H1 (cell line): ENCODE results near the gene TRHDE. TPM values are rescaled to one million over a fixed set of nuclear protein-coding genes. Genes with fewer than 3 reads are reported as not detected.
"Not testable (repeated sequence)": the region's sequence is repeated elsewhere in the genome, so short reads cannot be mapped to it uniquely, and the experiment has no call there.

Experiments used
- CTCF ChIA-PET: fragments of 300-600 bp; sonication (Branson Sonifier 250); formaldehyde crosslinking; loops from one replicate; lab custom pipeline; 2021; ENCODE audit not compliant: partially characterized antibody; lab: Charles Lee
- POLR2A ChIA-PET: fragments of 300-600 bp; sonication (Branson Sonifier 250); formaldehyde crosslinking; loops from one replicate; lab custom pipeline; 2021; ENCODE audit warnings: inconsistent platforms; ENCODE audit not compliant: partially characterized antibody; lab: Charles Lee
- DNase-seq, 2 experiments: peaks; one replicate each; pipeline versions ENCODE4 v3.0.0 to v3.0.0-alpha.2; 2010 to 2022; ENCODE audit warnings: low spot score in 2 of 2, low read depth in 1 of 2, mixed read lengths in 1 of 2
- FAIRE-seq: peaks from 2 replicates; lab custom pipeline; 2011; peaks lifted over from hg19 to GRCh38; lab: Jason Lieb, UNC
- H2AFZ ChIP-seq: 2 replicates; pipeline ENCODE4 v1.8.1; 2012; ENCODE audit warnings: low read length, inconsistent platforms
- H2AK5ac ChIP-seq: 2 replicates; pipeline ENCODE4 v1.6.1; 2013; ENCODE audit warnings: low read depth, low read length
- H2BK120ac ChIP-seq: replicated peaks from 2 replicates; pipeline ENCODE3; 2013; ENCODE audit warnings: low read depth, low read length, inconsistent platforms
- H2BK12ac ChIP-seq: 2 replicates; pipeline ENCODE4 v1.6.1; 2013; ENCODE audit warnings: low read depth, low read length
- H2BK15ac ChIP-seq: 2 replicates; pipeline ENCODE4 v1.6.1; 2013; ENCODE audit warnings: low read length
- H2BK20ac ChIP-seq: 2 replicates; pipeline ENCODE4 v1.6.1; 2013; ENCODE audit warnings: low read length
- H2BK5ac ChIP-seq: 2 replicates; pipeline ENCODE4 v1.6.1; 2013; ENCODE audit warnings: low read depth, low read length
- H3K14ac ChIP-seq: 2 replicates; pipeline ENCODE4 v1.6.1; 2013; ENCODE audit warnings: inconsistent platforms; ENCODE audit not compliant: insufficient read length
- H3K18ac ChIP-seq: 2 replicates; pipeline ENCODE4 v1.6.1; 2013; ENCODE audit warnings: low read length; ENCODE audit errors: extremely low read depth
- H3K23ac ChIP-seq: 2 replicates; pipeline ENCODE4 v1.6.1; 2013; ENCODE audit warnings: inconsistent platforms; ENCODE audit not compliant: insufficient read length
- H3K23me2 ChIP-seq: 2 replicates; pipeline ENCODE4 v1.6.1; 2013; ENCODE audit warnings: low read depth, low read length
- H3K27ac ChIP-seq: 2 replicates; pipeline ENCODE4 v1.6.1; 2011; ENCODE audit warnings: low read depth, low read length, inconsistent platforms
- H3K27me3 ChIP-seq, 4 experiments: replicated peaks in 1 of 4; 1 replicate in 1 of 4; 2 replicates in 3 of 4; pipeline versions ENCODE4 v1.6.1 to v1.8.1; 2011 to 2013; ENCODE audit warnings: low read length in 3 of 4, mild to moderate bottlenecking in 3 of 4, inconsistent platforms in 2 of 4, mixed read lengths in 2 of 4, moderate library complexity in 1 of 4; ENCODE audit not compliant: control insufficient read depth in 3 of 4, insufficient read depth in 3 of 4; ENCODE audit errors: extremely low read depth in 1 of 4
- H3K36me3 ChIP-seq, 4 experiments: 2 replicates each; pipeline versions ENCODE4 v1.6.1 to v1.8.1; 2011 to 2013; ENCODE audit warnings: mild to moderate bottlenecking in 4 of 4, low read length in 3 of 4, moderate library complexity in 2 of 4, control low read depth in 1 of 4, inconsistent platforms in 1 of 4; ENCODE audit not compliant: insufficient read depth in 4 of 4, control insufficient read depth in 2 of 4
- H3K4ac ChIP-seq: replicated peaks from 2 replicates; pipeline ENCODE3; 2013; ENCODE audit warnings: low read length, low read depth, mixed read lengths, inconsistent platforms; ENCODE audit not compliant: insufficient read length
- H3K4me1 ChIP-seq, 4 experiments: replicated peaks in 1 of 4; 1 replicate in 1 of 4; 2 replicates in 3 of 4; pipeline versions ENCODE4 v1.6.1 to v1.8.1; 2011 to 2013; ENCODE audit warnings: low read length in 3 of 4, inconsistent platforms in 2 of 4, mixed read lengths in 1 of 4; ENCODE audit not compliant: insufficient read depth in 4 of 4, control insufficient read depth in 3 of 4
- H3K4me2 ChIP-seq, 2 experiments: 2 replicates each; pipeline versions ENCODE4 v1.6.1 to v1.8.1; 2011 to 2013; ENCODE audit warnings: low read depth in 2 of 2, low read length in 2 of 2, control low read depth in 1 of 2, inconsistent platforms in 1 of 2, mild to moderate bottlenecking in 1 of 2; ENCODE audit not compliant: insufficient read depth in 1 of 2
- H3K4me3 ChIP-seq, 4 experiments: fragments of 200-600, 300-600 bp in 1 of 4; sonication (generic), shearing (Covaris generic), sonication (Bioruptor Twin) in 1 of 4; 2 replicates each; pipeline versions ENCODE4 v1.5.1 to v1.8.1; 2011 to 2016; ENCODE audit warnings: low read length in 4 of 4, low read depth in 3 of 4, control low read depth in 2 of 4, inconsistent platforms in 2 of 4, mild to moderate bottlenecking in 2 of 4, mixed read lengths in 1 of 4, moderate library complexity in 1 of 4; ENCODE audit not compliant: insufficient read depth in 2 of 4; ENCODE audit errors: extremely low read depth in 1 of 4
- H3K56ac ChIP-seq: replicated peaks from 2 replicates; pipeline ENCODE3; 2013; ENCODE audit warnings: low read depth, mild to moderate bottlenecking, mixed read lengths, low read length, inconsistent platforms; ENCODE audit not compliant: insufficient read length
- H3K79me1 ChIP-seq: 2 replicates; pipeline ENCODE4 v1.6.1; 2013; ENCODE audit warnings: low read depth, low read length, control low read depth
- H3K79me2 ChIP-seq, 2 experiments: 2 replicates each; pipeline versions ENCODE4 v1.6.1 to v1.8.1; 2012 to 2013; ENCODE audit warnings: low read length in 2 of 2, mild to moderate bottlenecking in 2 of 2, inconsistent platforms in 1 of 2; ENCODE audit not compliant: insufficient read depth in 2 of 2, control insufficient read depth in 1 of 2
- H3K9ac ChIP-seq, 4 experiments: replicated peaks in 1 of 4; 1 replicate in 1 of 4; 2 replicates in 3 of 4; pipeline versions ENCODE4 v1.6.1 to v1.8.1; 2011 to 2013; ENCODE audit warnings: low read depth in 3 of 4, low read length in 3 of 4, control low read depth in 2 of 4, mild to moderate bottlenecking in 2 of 4, moderate library complexity in 2 of 4, inconsistent platforms in 1 of 4; ENCODE audit errors: extremely low read depth in 1 of 4
- H3K9me3 ChIP-seq, 2 experiments: 2 replicates each; pipeline versions ENCODE4 v1.6.1 to v1.8.1; 2012 to 2013; ENCODE audit warnings: mild to moderate bottlenecking in 2 of 2, moderate library complexity in 2 of 2, control low read depth in 1 of 2, inconsistent platforms in 1 of 2, low read depth in 1 of 2, low read length in 1 of 2, mixed read lengths in 1 of 2; ENCODE audit not compliant: insufficient read depth in 2 of 2
- H4K20me1 ChIP-seq, 2 experiments: replicated peaks in 1 of 2; 2 replicates each; pipeline versions ENCODE3 to v1.8.1; 2011 to 2013; ENCODE audit warnings: inconsistent platforms in 2 of 2, low read length in 2 of 2, mild to moderate bottlenecking in 1 of 2; ENCODE audit not compliant: insufficient read depth in 2 of 2, control insufficient read depth in 1 of 2
- H4K5ac ChIP-seq: 2 replicates; pipeline ENCODE4 v1.6.1; 2013; ENCODE audit warnings: low read length, low read depth, mixed read lengths, inconsistent platforms; ENCODE audit not compliant: insufficient read length
- H4K8ac ChIP-seq: 2 replicates; pipeline ENCODE4 v1.8.0; 2013; ENCODE audit warnings: mild to moderate bottlenecking, moderate library complexity, low read length, inconsistent platforms; ENCODE audit not compliant: insufficient read depth; ENCODE audit errors: extremely low read depth
- H4K91ac ChIP-seq: replicated peaks from 2 replicates; pipeline ENCODE3; 2013; ENCODE audit warnings: low read length, mixed read lengths, inconsistent platforms; ENCODE audit not compliant: insufficient read length
- WGBS, 2 experiments: shearing (Covaris generic) in 1 of 2; methylation state at CpG; one replicate each; pipeline versions ENCODE4 v1.1.6 to v1.1.7; 2013 to 2015; ENCODE audit warnings: low lambda C conversion rate in 2 of 2, mixed read lengths in 2 of 2, inconsistent platforms in 1 of 2, low coverage in 1 of 2, missing lambda C conversion rate in 1 of 2; ENCODE audit not compliant: insufficient replicate concordance in 2 of 2, insufficient coverage in 1 of 2, insufficient read length in 1 of 2; ENCODE audit errors: extremely low coverage in 1 of 2, missing lambda C conversion rate in 1 of 2; 5-methylcytosine and 5-hydroxymethylcytosine counted together
- polyA plus RNA-seq, 7 experiments: library from polyadenylated mRNA; depleted of rRNA in 3 of 7; stranded (reverse) in 5 of 7; unstranded in 2 of 7; fragments of >200 nt in 5 of 7; fragments of 200-250 nt in 2 of 7; gene quantifications; 1 replicate in 5 of 7; 2 replicates in 1 of 7; 4 replicates in 1 of 7; pipeline versions ENCODE4 v1.2.1 to v1.2.3, GENCODE V29; 2011 to 2013; ENCODE audit warnings: missing spikeins in 2 of 7, mixed read lengths in 2 of 7
- total RNA-seq: library from RNA; stranded (reverse); fragmentation: NEBNext Ultra II Directional; extraction: Animal tissue kit (Norgen Biotek cat#: 25700); gene quantifications from 2 replicates; pipeline ENCODE4 v1.2.1, GENCODE V29; 2021

TRHDE gene
- total and polyA plus RNA-seq, 2 of the 8 experiments (the other 6 are each of a cell fraction or from before 2014, with no cell fraction given) = 1.3 to 5.0 TPM

- CTCF ChIA-PET = interaction anchor here (1.1 to 1.2 kb wide), 3 partner anchors 14 to 1136 kb away, joined by 3 read pairs; no protein-coding TSS in a partner anchor
- H2BK20ac ChIP-seq, H3K4me1 ChIP-seq, H3K56ac ChIP-seq, FAIRE-seq, H3K14ac ChIP-seq, H2BK120ac ChIP-seq, H2BK12ac ChIP-seq, H2AK5ac ChIP-seq, H3K79me1 ChIP-seq, H3K27ac ChIP-seq, H3K4me2 ChIP-seq, H2AFZ ChIP-seq, H3K18ac ChIP-seq, H3K79me2 ChIP-seq, POLR2A ChIA-PET, H4K8ac ChIP-seq, H2BK15ac ChIP-seq, H3K4ac ChIP-seq, H3K27me3 ChIP-seq, H4K20me1 ChIP-seq, H4K91ac ChIP-seq, H3K36me3 ChIP-seq, H2BK5ac ChIP-seq, H3K9me3 ChIP-seq, H3K9ac ChIP-seq, H3K23me2 ChIP-seq, H3K23ac ChIP-seq, H3K4me3 ChIP-seq, H4K5ac ChIP-seq: not testable (repeated sequence)
- DNase-seq = peak in 1 of 2 experiments; percentile 55
- WGBS, 2 experiments = 91% methylated on average over 21 of the region's 27 CpGs; no CpG with 5 or more reads in 1 of the 2 experiments
Measured at GRCh38 chr12:72520044-72520678, 248.0 kb downstream of the TRHDE start.
